Skin of body (tissue), 2 donors: ENCODE results near the gene TRIM15. TPM values are rescaled to one million over a fixed set of nuclear protein-coding genes. Genes with fewer than 3 reads are reported as not detected.

Source experiments
- DNase-seq: peaks from one replicate; lab custom pipeline; 2025; lab: John Stamatoyannopoulos, UW
- total RNA-seq: library from RNA; depleted of rRNA; stranded (reverse); fragments of >200 nt; gene quantifications from one replicate; pipeline ENCODE4 v1.2.3, GENCODE V29; 2014

TRIM15 gene
- total RNA-seq, 1 donor from 2014 or later, result 1.4 TPM

DNA sequence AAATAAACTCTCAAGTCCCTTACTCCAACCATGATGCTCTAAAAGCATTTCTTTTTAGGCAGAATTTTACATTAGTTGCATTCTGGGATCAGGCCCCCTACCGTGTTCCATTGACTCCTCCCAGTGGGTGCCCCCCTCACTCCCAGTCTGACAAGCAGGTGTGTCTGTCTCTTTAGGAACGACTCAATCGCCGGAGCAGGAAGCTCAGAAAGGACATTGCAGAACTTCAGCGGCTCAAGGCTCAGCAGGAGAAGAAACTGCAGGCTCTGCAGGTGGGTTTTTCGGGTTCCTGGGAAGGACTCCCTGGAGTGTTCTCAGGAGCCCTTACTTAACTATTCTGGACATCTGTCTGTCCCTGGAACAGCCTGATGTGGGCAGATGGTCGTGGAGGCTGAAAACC is 17.5 kb upstream of the TRIM15 start:
- no peak for DNase-seq

DNA sequence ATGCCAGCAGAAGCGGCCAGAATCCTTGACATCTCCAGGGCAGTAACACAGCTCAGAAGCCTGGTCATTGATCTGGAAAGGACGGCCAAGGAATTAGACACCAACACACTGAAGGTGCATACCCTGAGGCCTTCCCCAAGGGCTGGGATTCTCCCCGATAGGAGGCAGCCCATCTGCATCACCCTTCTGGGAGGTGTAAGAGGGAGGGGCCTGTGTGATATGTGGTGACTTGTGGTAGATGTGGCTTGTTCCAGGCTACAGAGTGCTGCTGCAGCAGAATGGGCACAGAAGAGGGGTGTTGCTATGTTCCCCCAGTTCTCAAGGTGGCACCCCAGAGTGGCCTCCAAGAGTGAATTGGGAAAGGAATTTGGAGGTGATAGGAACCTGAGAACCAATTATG is 16.2 kb upstream of the TRIM15 start:
- DNase-seq, result no peak

DNA sequence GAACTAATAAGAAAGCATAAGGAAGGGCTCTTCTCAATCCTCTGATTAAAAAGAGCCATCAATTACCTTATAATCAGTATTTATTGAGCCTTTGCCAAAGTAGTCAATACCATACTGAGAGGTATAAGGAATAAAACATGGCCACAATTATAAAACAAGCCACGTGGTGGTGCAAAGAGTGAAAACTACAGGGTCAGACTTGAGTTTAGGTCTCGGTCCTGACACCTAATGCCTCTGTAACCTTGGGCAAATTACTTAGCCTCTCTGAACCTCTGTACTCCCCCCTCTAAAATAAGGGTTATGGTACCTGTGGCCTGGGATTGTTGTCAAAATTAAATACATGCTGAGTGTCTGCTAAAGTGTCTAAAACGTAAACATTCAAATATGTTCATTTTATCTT is 14.1 kb upstream of the TRIM15 start:
- no peak for DNase-seq

DNA sequence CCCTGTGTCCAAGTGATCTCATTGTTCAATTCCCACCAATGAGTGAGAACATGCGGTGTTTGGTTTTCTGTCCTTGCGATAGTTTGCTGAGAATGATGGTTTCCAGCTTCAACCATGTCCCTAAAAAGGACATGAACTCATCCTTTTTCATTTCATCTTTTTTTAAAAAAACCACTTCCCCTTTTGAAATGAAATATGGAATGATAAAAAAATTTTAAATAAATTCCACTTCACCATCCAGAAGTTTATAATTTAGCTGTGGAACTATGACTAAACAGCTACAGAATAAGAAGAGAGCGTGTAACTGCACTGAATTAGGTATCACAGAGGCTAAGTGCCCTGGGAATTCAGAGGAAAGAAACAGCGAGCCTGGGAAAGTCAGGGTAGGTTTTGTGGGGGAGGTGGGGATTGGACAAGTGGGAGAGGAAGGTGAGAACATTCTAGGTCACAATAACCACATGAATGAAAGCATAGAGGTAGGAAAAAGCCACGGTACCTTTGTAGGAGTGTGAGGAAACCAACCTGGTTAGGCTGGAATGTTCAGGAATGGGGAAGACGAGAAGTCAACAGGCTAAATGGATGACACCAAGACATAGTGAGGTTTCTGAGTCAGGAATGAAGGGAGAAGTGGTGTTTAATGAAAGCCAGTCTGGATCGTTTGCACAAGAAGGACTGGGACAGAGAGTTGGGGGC is 13.3 kb upstream of the TRIM15 start:
- DNase-seq, result no peak

DNA sequence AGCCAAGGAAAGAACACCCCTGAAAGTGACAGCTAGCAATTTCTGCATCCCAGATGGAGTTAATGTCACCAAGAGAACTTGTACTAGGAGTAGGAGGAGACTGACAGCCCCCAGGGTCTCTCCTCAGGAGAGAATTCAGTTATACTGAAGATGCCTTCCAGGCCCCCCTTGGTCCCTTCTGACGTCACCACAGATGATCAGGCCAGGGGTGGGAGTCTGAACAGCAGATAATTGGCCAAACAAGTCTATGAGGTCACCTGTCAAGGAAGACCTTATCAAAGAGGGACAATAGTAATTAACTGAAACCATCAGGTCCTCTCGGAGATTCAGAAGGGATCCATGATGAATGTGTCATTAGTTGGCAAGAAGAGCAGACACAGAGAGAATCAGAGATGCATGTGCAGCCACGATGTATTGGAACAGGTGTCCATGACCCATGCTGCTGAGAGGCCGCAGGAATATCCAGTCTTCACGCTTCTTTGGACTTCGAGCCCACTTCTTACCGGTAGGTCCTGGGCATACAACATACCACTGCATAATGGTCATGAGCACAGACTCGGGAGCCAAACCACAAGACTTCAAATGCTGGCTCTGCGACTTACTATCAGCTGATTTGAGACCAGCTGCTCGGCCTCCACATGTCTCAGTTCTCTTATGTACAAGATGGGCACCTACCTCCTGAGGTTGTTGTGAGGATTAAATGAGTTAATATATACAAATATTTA is 12.5 kb upstream of the TRIM15 start:
- no peak for DNase-seq

DNA sequence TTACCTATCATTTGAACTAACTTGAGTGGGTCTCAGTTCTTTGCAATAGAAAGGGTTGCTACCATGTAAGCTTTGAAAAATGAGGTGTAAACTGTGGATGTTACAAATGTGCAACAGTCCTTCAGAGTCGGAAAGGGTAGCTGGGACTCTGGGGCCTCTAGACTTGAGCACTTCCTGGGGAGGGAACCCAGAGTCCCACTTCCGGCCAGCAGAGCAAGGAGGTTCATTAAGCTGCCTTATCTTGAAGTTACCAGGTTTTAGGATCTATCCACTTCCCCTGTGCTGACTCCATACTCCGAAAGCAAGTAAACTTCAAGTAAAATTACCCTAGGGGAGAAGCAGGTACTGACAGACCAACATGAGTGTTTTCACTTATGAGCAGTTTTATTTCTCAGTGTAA is 11.8 kb upstream of the TRIM15 start:
- DNase-seq, result no peak

DNA sequence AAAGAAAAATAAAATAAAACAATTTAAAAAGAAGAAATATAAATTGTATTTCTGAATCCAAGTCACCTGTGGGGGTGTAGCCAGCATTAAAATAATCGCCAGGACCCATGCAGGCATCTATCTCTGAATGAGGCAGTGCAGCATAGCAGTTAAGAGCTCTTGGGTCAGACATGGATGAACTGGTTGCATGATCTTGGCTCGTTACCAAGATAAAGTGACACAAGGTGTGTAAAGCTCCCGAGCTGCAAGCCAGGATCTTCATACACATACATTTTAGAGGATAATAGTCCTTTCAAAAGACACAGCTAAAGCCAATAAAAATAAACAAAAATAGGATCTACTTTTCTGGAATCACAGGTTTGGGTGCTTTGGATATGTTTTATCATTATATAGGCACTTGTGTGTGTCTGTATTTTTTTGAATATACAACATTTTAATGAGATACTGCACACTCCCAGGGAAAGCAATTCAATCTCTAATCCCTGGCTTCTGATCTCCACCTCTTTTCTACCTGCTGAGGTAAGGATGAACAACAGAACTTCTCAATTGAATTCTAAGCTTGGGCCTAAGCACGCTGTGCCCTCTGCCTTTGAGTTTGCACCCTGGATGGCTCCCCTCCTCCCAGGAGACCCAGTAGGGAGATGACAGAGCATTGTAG is 11.2 kb upstream of the TRIM15 start:
- no peak for DNase-seq

DNA sequence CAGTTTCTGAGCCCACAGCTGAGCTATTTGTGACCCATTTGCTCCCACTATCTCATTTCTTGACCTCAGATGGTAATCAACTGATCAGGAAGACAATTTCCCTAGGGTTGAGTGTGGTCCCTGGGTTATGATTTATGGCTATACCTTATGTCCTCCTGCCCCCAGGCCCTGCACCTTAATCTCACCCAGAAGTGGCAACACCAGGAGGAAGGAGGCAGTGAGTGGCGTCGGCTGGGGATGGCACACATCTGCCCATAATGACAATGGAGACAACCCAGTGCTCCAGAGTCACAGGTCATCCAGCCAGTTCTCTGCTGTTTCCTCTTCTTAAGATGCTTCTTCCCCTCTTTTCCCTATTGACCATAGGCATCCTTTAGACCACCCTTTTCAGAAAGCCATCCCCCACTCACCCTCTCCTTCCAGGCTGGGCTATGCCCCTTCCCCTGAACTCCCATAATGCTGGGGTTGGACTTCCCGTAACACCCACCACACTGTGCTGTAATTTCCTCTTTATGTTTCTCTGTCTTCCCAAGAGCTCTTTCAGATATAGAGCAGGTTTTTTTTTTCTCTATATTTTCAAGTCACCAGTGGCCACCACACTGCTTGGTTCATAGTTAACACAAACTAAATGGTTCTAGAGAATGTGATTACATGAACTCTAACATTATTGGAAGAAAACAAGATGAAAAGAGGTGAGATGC is 10.3 kb upstream of the TRIM15 start:
- no peak for DNase-seq

DNA sequence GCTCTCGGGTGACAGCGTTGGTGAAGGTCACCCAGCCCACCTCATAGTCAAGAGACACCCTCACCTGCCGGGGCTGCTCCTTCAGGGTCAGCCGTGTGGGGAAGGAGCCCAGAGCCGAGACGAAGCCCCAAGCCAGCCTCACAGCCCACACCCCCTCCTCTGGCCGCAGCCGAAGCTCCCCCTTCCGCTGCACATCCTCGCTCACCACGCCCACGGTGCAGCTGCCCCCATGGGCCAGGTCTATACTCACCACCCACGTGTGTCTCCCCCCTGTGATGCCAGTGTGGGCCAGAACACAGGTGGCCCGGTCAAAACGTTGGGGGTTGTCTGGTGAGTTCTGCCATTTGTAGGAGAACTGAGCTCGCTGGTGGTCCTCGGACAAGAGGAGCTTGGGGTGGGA is 9.3 kb upstream of the TRIM15 start:
- no peak for DNase-seq

DNA sequence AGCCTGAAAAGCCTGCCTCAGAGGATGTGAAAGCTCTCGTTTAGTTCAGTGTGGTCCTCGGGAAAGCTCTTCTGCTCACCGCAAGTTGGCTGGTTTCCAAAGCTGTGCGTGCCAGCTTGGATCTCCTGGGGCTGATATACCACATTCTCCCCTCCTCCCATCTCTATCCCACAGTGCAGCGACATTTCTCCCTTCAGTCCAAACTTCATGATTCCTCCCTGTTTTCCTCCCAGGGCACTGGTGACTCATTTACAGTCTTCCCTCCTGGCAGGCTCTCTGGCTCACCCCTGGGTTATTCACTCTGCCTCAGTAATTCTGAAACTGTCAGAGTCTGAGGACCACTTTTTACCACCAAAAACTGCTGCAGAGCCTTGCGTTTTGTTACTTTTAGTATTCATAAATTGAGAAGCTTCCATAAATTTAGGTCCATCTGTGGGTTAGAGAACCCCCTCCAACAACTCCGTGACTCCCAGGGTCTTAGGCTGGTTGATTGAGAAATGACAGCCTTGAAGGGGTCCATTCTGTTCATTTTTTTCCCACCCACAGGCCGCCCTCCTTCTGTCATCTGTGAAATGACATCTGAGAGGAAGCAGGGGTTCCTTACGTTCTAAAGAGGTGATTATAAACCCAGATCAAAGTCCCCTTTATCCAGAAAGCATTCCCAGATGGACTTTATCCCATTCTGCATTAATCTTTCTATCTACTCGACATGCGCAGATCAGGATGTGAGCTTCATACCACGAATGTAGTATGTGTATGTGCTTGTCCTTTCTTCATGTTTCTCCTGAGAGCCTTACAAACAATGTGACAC is 8.4 kb upstream of the TRIM15 start:
- no peak for DNase-seq

DNA sequence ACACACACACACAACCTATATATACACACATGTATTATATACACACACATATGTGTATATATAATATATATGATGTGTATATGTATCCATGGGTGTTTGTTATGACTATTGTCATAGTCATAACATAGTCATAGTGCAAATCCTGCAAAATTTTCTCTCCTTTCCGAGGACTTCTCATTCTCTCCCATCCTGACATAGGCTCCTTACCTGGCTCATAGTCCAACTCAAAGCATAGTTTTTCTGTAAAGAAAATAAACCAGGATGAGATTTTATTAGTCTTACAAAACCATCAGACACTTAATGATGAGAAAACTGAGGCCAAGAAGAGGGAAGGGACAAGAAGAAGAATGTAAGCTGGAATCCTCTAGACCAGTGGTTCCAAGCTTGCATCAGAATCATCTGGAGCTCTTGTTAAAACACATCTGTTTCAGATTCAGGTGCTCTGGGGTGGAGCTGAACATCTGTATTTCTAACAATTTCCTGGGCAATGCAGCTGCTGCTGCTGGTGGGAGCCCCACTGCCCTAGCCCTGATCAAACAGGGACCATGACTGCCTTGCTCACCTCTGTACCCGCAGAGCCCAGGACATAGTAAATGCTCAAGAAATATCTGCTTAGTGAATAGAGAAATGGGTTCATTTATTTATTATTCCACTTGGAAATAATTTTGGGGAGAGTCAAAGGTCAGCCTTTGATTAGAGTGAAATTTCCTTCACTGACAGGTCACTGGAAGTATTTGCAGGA is 7.7 kb upstream of the TRIM15 start:
- DNase-seq, result no peak

DNA sequence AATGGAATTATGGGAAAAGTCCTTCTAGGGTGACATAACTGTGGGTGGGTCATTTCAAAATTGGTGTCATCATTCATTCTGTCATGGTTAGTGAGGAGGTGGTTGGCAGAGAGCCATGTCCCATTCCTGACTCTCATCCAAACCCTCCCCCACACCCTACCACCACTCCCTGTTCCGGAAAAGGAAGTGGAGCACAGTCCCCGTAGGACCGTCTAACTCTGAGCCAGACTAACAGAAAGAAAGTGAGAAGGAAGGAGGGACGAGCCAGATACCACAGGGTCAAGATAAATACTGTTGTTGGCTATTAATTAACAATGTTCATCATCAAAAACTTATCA is 7.1 kb upstream of the TRIM15 start:
- no peak for DNase-seq

DNA sequence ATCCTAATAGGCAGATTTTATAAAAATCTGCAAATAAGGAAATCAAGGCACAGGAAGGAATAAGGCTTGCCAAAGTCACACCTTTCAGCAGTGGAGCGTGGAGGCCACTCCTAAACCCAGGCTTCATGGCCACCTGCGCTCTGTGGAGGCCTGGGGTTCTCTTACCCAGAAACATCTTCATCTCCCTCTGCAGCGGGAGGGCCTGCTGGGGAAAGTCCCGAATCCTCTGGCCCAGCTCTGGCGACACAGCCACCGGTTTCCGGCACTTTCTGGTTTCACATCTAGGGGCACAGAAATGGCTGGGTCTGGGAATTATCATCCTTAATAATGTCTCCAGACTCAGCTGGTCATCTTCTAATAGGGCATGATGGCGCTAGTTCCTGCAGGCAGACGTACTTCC is 6.6 kb upstream of the TRIM15 start:
- DNase-seq, result no peak

DNA sequence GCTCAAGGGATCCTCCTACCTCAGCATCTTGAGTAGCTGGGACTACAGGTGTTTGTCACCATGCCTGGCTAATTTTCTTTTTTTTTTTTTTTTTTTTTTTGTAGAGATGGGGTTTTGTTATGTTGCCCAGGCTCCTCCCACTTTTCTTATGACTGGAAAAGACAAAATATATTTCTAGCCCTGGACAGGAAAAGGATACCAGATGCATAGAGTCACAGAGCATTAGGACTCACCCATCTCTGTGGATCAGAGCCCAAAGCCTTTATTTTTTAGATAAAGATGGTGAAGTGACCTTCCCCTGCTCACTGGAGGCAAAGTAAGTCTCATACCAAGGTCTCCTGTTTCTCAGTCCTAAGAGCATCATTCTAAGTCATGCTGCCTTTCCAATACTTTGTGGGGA is 5.8 kb upstream of the TRIM15 start:
- no peak for DNase-seq

DNA sequence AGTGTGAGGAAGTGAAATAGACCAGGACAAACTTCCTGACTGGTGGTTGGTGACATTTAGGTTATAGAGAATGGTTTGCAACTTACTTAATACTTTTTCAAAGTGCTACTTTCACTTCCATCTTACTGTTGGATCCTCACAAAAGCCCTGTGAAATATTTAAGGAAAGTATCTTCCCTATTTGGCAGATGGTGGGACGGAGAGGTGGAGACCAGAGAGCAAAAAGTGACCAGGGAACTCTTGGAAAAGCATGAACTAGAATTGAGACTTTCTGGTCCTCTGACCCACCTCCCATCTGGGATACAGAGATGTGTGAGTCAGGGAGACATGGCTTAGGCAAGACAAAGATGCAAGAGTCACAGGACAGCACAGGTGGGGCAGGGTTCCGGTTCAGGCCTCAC is 5.3 kb upstream of the TRIM15 start:
- DNase-seq, result no peak

DNA sequence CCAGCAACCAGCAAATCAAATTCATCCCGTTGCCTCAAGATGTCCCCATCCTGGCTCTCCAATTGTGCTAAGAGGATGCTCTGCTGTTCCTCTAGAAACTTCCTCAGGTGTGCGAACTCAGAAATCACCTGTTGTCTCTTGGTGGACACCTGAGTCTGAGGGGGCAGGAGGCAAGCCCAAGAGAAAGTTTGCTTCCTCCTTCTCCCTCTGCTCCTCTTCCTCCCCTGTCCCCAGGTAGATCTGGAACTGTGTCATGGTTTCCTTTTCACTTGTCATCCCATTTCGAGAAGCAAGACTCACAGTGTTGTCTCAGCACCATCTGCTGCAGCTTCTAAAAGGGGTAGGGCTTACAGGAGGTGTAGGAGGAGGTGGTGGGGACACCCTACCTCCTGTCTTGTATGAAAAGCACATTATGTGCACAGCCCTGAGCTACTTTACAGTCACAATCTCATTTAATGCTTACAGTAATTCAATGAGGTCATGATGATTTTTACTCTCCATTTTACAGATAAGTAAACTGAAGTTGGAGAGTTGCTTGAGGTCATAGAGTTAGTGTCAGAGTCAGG is 4.8 kb upstream of the TRIM15 start:
- DNase-seq, result no peak

DNA sequence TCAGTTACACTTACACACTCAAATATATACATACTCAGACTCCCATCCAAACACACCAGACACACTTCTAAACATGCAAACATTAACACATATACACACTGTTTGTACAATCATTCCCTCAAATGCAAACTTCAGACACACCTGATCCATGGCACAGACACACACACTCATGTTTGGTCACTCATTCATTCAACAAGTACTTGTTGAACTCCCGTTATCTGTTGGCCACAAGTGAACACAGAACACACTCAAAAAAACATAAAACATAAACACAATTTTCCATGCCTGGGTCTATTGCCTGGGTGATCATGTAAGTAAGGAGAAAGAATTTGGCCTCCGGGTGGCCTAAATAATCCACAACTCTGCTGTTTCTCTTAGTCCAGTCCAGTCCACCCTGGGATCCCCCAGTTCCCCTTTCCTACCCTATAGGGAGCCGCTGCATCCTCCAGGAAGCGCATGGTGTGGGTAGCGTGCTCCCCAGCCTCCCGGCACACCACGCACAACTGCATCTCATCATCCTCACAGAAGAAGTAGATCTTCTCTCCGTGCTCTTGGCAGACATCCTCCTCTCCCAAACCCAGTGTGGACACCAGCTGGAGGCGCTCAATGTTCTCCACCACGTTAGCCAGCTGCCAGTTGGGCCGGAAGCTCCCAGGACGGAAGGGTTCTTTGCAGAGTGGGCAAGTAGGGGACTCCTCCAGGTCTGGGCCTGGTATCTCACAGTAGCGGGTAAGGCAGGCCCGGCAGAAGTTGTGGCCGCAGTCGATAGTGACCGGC is 3.1 kb upstream of the TRIM15 start:
- DNase-seq, result no peak

DNA sequence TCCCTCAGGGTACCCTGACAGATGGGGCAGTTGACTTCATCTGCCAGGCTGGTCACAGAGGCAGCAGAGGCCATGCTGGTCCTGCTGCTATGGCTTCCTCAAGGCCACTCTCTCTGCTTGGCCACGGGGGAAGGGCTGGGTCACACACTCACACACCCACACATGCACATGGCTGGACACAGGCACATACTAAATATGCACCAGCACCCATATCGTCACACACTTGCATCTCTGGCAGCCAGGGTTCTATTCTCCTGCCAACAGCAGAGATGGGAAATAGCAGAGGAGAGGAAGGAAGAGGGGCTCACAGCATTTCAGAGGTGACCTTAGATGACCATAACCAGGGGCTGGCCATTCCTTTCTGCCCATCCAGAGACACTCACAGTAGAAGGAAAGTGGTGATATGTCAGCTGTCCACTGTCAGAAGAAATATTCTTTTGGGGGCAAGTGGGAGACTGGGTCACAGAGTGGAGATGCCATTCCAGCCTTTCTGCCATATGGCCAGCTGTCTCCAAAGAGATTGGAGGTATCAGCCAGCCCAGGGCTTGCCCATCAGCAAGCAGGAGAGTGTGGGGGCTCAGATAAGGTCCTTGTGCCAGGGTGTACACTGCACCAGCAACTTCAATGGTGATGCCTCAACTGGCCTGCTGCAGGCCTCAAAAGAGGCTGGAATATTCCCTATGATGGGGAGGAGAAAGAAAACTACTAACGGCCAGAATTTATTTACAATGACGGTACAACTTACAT is 2.4 kb upstream of the TRIM15 start, which contains the start of gene TRIM10:
Gene TRIM10, minus strand, starts transcription at position 427 of the 747 bp plus-strand sequence. Its CDS starts 353 bp downstream, at position 74.
- no peak for DNase-seq
